KG1 (cell line): ENCODE measurements around the gene MTMR1.

Experiments
- DNase-seq: peaks from one replicate; lab custom pipeline; 2025; lab: John Stamatoyannopoulos, UW

Gene MTMR1

GRCh38 chrX:150779385-150779784 lies 86.2 kb downstream of the MTMR1 start:
- DNase-seq = no peak

- no peak for DNase-seq
Measured at GRCh38 chrX:150781677-150782076, 88.5 kb downstream of the MTMR1 start.

DNA sequence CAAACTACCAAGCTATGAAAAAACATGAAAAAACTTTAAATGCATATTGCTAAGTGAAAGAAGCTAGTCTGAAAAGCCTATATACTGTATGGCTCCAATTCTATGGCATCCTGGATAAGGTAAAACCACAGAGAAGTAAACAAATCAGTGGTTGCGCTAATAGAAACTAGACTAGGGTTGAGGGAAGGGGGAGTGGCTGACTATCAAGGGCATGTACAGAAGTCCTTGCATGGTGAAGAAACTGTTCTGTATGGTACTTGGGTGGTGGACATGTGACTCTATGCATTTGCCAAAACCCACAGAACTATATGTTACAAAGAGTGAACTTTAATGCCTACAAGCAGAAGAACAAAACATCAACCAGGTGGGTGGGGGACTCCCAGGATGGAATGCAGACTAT lies 96.8 kb downstream of the MTMR1 start:
- DNase-seq = no peak

DNA sequence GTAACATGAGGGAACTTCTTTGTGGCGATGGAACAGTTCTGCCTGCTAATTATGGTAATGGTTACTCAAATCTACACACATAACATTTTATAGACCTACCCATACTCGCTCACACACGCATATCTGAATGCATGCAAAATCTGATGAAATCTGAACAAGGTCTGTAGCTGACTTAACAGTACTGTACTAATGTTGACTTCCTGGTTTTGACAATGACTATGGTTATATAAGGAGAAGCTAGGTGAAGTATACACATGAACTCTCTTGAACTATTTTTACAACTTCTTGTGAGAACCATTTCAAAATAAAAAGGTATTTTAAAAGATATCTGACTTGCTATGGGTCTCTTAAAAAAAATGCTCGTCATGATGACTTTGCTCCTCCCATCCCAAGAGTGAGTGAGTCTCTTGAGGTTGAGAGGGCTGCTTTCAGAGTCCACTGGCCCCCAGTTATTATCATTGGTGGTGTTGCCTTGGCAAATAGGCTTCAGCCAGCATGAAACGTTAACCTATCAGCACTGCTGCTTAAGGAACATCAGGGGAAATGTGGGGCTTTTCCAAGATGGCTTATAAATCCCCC lies 99.8 kb downstream of the MTMR1 start:
- no peak for DNase-seq

GRCh38 chrX:150805736-150806135 lies 112.5 kb downstream of the MTMR1 start:
- no peak for DNase-seq

DNA sequence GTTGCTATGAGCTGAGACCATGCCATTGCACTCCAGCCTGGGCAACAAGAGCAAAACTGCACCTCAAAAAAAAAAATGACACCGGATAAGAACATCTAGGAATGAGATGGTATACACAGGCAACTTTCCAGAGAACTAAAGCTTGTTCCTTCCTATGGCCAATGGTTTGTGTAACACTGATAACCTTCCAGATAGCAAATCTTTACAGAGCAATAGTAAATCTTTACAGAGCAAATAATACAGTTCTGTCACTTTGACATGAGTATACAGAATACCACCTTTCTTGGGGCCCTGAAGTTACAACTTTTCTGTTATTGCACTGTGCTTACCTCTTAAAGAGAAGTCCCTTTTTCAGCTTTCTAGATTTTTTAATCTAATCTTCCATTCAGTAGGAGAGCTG lies 113.6 kb downstream of the MTMR1 start:
- DNase-seq = no peak

DNA sequence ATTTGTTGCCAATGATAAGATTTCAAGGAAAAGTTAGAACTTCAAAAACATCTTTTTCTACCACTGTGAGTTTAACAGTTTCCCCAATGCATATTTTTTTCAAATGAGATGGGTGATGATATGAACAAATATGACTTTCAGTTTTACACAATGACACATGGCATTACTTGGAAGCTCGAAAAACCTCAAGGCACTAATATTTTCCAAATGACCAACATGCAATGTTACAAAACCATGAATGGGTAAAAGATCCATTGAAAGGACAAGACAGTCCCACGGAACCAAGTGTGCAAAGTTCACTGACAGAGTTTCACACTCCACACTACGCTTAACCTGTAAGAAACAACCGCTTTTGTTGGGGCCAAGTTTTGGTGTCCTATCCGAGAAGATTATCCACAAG lies 120.7 kb downstream of the MTMR1 start:
- DNase-seq = no peak
